ENCODE results near the gene IFT22.
"Not testable (repeated sequence)": the region's sequence is repeated elsewhere in the genome, so short reads cannot be mapped to it uniquely, and the experiment has no call there.

IFT22 gene

GRCh38 chr7:101321491-101322401, at the start of gene IFT22:
Gene IFT22 (minus strand): TSS chr7:101321812. CDS start chr7:101321709, 103 bp downstream.
- DNase-seq = peak; percentile 94

GRCh38 chr7:101370836-101371235, 49.2 kb upstream of the IFT22 start:
- DNase-seq = no peak

GRCh38 chr7:101368422-101369165, 47.0 kb upstream of the IFT22 start:
- no peak for DNase-seq

- no peak for DNase-seq
Observed at GRCh38 chr7:101367676-101368075, 46.1 kb upstream of the IFT22 start.

GRCh38 chr7:101365956-101366355, 44.3 kb upstream of the IFT22 start:
- DNase-seq = no peak

GRCh38 chr7:101363734-101364374, 42.2 kb upstream of the IFT22 start:
- DNase-seq = peak; percentile 2

- no peak for DNase-seq
Observed at GRCh38 chr7:101363196-101363733, 41.7 kb upstream of the IFT22 start.

GRCh38 chr7:101362334-101363195, 41.0 kb upstream of the IFT22 start, which contains the start of gene COL26A1:
Gene COL26A1 (plus strand): TSS chr7:101362875. CDS start chr7:101363033, 158 bp downstream.
- DNase-seq = no peak

GRCh38 chr7:101357433-101357832, 35.8 kb upstream of the IFT22 start:
- DNase-seq = no peak

- no peak for DNase-seq
Observed at GRCh38 chr7:101352920-101353308, 31.3 kb upstream of the IFT22 start.

GRCh38 chr7:101349300-101349699, 27.7 kb upstream of the IFT22 start:
- DNase-seq = not testable (repeated sequence)

GRCh38 chr7:101348456-101349067, 26.9 kb upstream of the IFT22 start:
- DNase-seq = not testable (repeated sequence)

GRCh38 chr7:101347477-101347876, 25.9 kb upstream of the IFT22 start:
- DNase-seq = no peak

- no peak for DNase-seq
Observed at GRCh38 chr7:101342892-101343291, 21.3 kb upstream of the IFT22 start.

GRCh38 chr7:101340379-101340778, 18.8 kb upstream of the IFT22 start:
- no peak for DNase-seq

GRCh38 chr7:101333912-101334311, 12.3 kb upstream of the IFT22 start:
- no peak for DNase-seq

- DNase-seq = no peak
Observed at GRCh38 chr7:101332026-101332425, 10.4 kb upstream of the IFT22 start.

GRCh38 chr7:101330011-101330484, 8.4 kb upstream of the IFT22 start:
- DNase-seq = no peak

GRCh38 chr7:101328159-101328558, 6.5 kb upstream of the IFT22 start:
- DNase-seq = no peak

- DNase-seq = no peak
Observed at GRCh38 chr7:101319401-101319800, 2.2 kb downstream of the IFT22 start.

GRCh38 chr7:101315336-101315735, 6.3 kb downstream of the IFT22 start:
- no peak for DNase-seq
